ENCODE data around the gene EDDM3A. TPM values are rescaled to one million over a fixed set of nuclear protein-coding genes. Genes with fewer than 3 reads are reported as not detected.

Gene EDDM3A
- total and polyA plus RNA-seq, 2 of the 4 experiments (the other 2 are of a cell fraction): not detected

DNA sequence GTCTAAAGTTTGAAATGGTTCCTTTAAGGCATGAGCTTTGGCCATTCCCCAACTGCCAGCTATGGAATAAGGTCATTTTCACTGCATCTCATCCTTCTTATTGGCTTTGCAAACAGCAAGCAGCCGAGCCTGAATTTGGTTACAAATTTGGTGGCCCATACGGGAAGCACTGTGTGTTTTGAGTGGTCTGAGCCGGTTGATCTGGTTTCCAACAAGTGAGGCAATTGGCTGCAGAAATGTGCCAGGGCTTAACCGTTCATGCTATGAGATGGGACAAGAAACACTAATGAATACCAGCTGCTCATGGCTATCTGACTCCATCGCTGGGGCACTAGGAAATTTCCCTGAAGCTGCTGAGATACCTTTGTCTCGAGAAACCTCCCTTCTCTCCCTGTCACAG is 9.3 kb downstream of the EDDM3A start:
- in situ Hi-C loops (cut with MboI; ENCODE audit: low sequenced_read_pairs) (no loop called here), intact Hi-C loops (cut with micrococcal nuclease) (no loop called here), dilution Hi-C loops (cut with HindIII; ENCODE audit: low sequenced_read_pairs, unreplicated experiment) (no loop called here)
- CTCF ChIA-PET: interaction anchor here (1.0 kb wide), 1 partner anchor 9 kb away, joined by 3 read pairs; no protein-coding TSS in a partner anchor
- Histone ChIP-seq H2BK15ac (ENCODE audit: low read depth, low read length) (no peak overlapping the region), H3K9me1 (ENCODE audit: insufficient read depth, low read length) (no peaks in the 10 kb centered on the region), H4K91ac (ENCODE audit: insufficient read depth, low read depth, low read length) (no peak overlapping the region), H2BK20ac (ENCODE audit: low read depth, low read length) (no peak overlapping the region), H2AK9ac (replicated peaks; ENCODE audit: low read depth, low read length, poor library complexity) (no peak overlapping the region), H4K8ac (ENCODE audit: low read depth in 2 of 2, low read length in 2 of 2) (no peak overlapping the region), H3K14ac (replicated peaks; ENCODE audit: low read depth, low read length) (no peak overlapping the region), H3K9me3 (ENCODE audit: control insufficient read depth, insufficient read depth, low read length) (peaks cover 8% of the 10 kb centered on the region), H4K5ac (ENCODE audit: low read depth, low read length) (no peak overlapping the region), H2AK5ac (ENCODE audit: low read depth, low read length) (no peak overlapping the region), H3K79me1 (ENCODE audit: low read depth in 1 of 2, low read length in 2 of 2) (no peaks in the 10 kb centered on the region), H3K27me3 (ENCODE audit: control insufficient read depth, insufficient read depth, low read length) (no peaks in the 10 kb centered on the region), H3K4me1 (ENCODE audit: control insufficient read depth, insufficient read depth, low read length) (no peaks in the 10 kb centered on the region), H3K27ac (ENCODE audit: insufficient read depth, low read length) (no peak overlapping the region), H2BK5ac (ENCODE audit: low read depth, low read length, poor library complexity, severe bottlenecking) (no peak overlapping the region), H3K9ac (ENCODE audit: low read depth, low read length) (no peak overlapping the region), H3K36me3 (ENCODE audit: control insufficient read depth, insufficient read depth, low read length) (no peaks in the 10 kb centered on the region), H3K4me3 (ENCODE audit: insufficient read depth, low read depth, low read length) (no peak overlapping the region), H2AFZ (replicated peaks; ENCODE audit: low read length, poor library complexity) (no peak overlapping the region), H4K20me1 (ENCODE audit: insufficient read depth, low read length) (no peaks in the 10 kb centered on the region), H3K4me2 (ENCODE audit: low read depth, low read length) (no peak overlapping the region), H2BK120ac (ENCODE audit: low read depth, low read length) (no peak overlapping the region), H3K56ac (ENCODE audit: extremely low read depth, insufficient read depth, low read length) (no peak overlapping the region), H3K18ac (ENCODE audit: low read depth, low read length) (no peak overlapping the region), H3K4ac (ENCODE audit: low read depth, low read length) (no peak overlapping the region), H3K23ac (ENCODE audit: low read depth, low read length) (no peak overlapping the region)
- TF ChIP-seq POLR2A (IDR thresholded peaks at IDR 0.05; ENCODE audit: low read depth, low read length) (no peak), MAZ (IDR thresholded peaks at IDR 0.05; ENCODE audit: borderline replicate concordance, low read depth, low read length) (no peak)
- TF ChIP-seq, protein P1, sequence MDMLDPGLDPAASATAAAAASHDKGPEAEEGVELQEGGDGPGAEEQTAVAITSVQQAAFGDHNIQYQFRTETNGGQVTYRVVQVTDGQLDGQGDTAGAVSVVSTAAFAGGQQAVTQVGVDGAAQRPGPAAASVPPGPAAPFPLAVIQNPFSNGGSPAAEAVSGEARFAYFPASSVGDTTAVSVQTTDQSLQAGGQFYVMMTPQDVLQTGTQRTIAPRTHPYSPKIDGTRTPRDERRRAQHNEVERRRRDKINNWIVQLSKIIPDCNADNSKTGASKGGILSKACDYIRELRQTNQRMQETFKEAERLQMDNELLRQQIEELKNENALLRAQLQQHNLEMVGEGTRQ (IDR thresholded peaks at IDR 0.05; ENCODE audit: low read depth, low read length): no peak
- 64% methylated on average over 3 of the region's 6 CpGs; no CpG with 5 or more reads in 1 of the 2 experiments for WGBS, 2 experiments (ENCODE audit: extremely low coverage in 2 of 2, insufficient read length in 1 of 2)
- POLR2A ChIA-PET (ENCODE audit: unreplicated experiment): no interaction called here
- ATAC-seq (ENCODE audit: low read depth): no peak
- no TSS peak for BruUV-seq (replicated peaks)
- DNase-seq: no peak

Data from IMR-90 (cell line).